Measurements from ENCODE around the gene TRIM32. TPM values are rescaled to one million over a fixed set of nuclear protein-coding genes. Genes with fewer than 3 reads are reported as not detected.

The TRIM32 gene
- total RNA-seq, 1 experiment from 2014 or later = 23.2 TPM

- Histone ChIP-seq H3K4me1 (ENCODE audit: control insufficient read depth in 1 of 2, insufficient read depth in 2 of 2, low read length in 2 of 2) (no peaks in the 10 kb centered on the region), H3K79me2 (ENCODE audit: insufficient read depth, low read length) (peaks cover 16% of the 10 kb centered on the region), H2AFZ (ENCODE audit: low read depth, low read length, poor library complexity, severe bottlenecking) (no peak overlapping the region), H3K9ac (ENCODE audit: low read length) (no peak overlapping the region), H4K20me1 (ENCODE audit: insufficient read depth) (0 out of 2 replicates have a peak, but pooled peaks cover 8% of the 10 kb centered on the region), H3K27me3 (ENCODE audit: insufficient read depth, low read length) (no peaks in the 10 kb centered on the region), H3K4me2 (ENCODE audit: low read length) (no peak overlapping the region), H3K4me3 (replicated peaks in 1 of 2; ENCODE audit: low read depth in 1 of 2, low read length in 2 of 2) (no peak overlapping the region), H3K9me2 (ENCODE audit: insufficient read depth) (no peaks in the 10 kb centered on the region; the same call in 1 of the 2 replicates), H3K9me3 (ENCODE audit: control insufficient read depth in 1 of 2, insufficient read depth in 1 of 2, low read depth in 1 of 2, low read length in 2 of 2) (no peaks in the 10 kb centered on the region), H3K36me3 (ENCODE audit: control insufficient read depth in 1 of 2, insufficient read depth in 2 of 2, low read length in 2 of 2) (peaks cover 15 to 32% of the 10 kb centered on the region in 2 experiments; a peak in 3 of 4 replicates), H3K27ac (ENCODE audit: low read depth, low read length) (no peak overlapping the region)
- DNase-seq (ENCODE audit: low read depth, low spot score) (no peak), ATAC-seq (no peak)
- POLR2A ChIA-PET = no interaction called here
- RAD21 ChIA-PET (ENCODE audit: low non-redundant PET in 1 of 2, low total read pairs in 2 of 2, uncharacterized antibody in 2 of 2, unreplicated experiment in 2 of 2) = no interaction called here
- intact Hi-C loops (cut with micrococcal nuclease) = no loop called here
- no peak for TF ChIP-seq FOSL1 (IDR thresholded peaks at IDR 0.05; ENCODE audit: low read depth)
- TF ChIP-seq YY1 (IDR thresholded peaks at IDR 0.05; ENCODE audit: extremely low read depth, insufficient replicate concordance, low read depth, low read length) = no peak
- no peak for TF ChIP-seq MAX (IDR thresholded peaks at IDR 0.05)
- TF ChIP-seq ZFX (IDR thresholded peaks at IDR 0.05) = no peak
- no peak for TF ChIP-seq EGR1 (IDR thresholded peaks at IDR 0.05; ENCODE audit: low read depth)
- TF ChIP-seq REST (IDR thresholded peaks at IDR 0.05; ENCODE audit: low read depth) = no peak
- no peak for TF ChIP-seq SIN3A (IDR thresholded peaks at IDR 0.05; ENCODE audit: low read depth)
- TF ChIP-seq POLR2A (IDR thresholded peaks at IDR 0.05; ENCODE audit: borderline replicate concordance, extremely low read depth, insufficient read depth, insufficient read length) = no peak
- CTCF ChIA-PET = no interaction called here
- no TSS peak for BruUV-seq (replicated peaks)
Measured at GRCh38 chr9:116700279-116700678, 13.2 kb downstream of the TRIM32 start.
